ENCODE results near the gene PAK1. TPM values are rescaled to one million over a fixed set of nuclear protein-coding genes. Genes with fewer than 3 reads are reported as not detected.
A peak's percentile ranks its signal among the peaks of the same experiment; 100 is the strongest.

PAK1 gene
- total RNA-seq, 1 donor from 2014 or later: 83.2 TPM

- Mint-ChIP-seq H3K9me3 (no peaks in the 10 kb centered on the region), H3K27ac (no peak overlapping the region), H3K36me3 (peaks cover 28% of the 10 kb centered on the region), H3K27me3 (ENCODE audit: low read depth) (no peaks in the 10 kb centered on the region), H3K4me3 (no peak overlapping the region), H3K4me1 (peaks cover 5% of the 10 kb centered on the region)
- DNase-seq (ENCODE audit: low spot score in 2 of 2, unreplicated experiment in 2 of 2): no peak
- TF ChIP-seq CTCF (IDR thresholded peaks at IDR 0.05; ENCODE audit: unreplicated experiment): no peak
These were observed 99.3 kb downstream of the PAK1 start for GRCh38 chr11:77374611-77375031.

GRCh38 chr11:77374108-77374507 lies 99.8 kb downstream of the PAK1 start:
- Mint-ChIP-seq H3K4me1 (peaks cover 3% of the 10 kb centered on the region), H3K36me3 (peaks cover 26% of the 10 kb centered on the region), H3K27ac (no peak overlapping the region), H3K27me3 (ENCODE audit: low read depth) (no peaks in the 10 kb centered on the region), H3K9me3 (no peaks in the 10 kb centered on the region), H3K4me3 (no peak overlapping the region)
- DNase-seq (ENCODE audit: low spot score in 2 of 2, unreplicated experiment in 2 of 2): no peak
- TF ChIP-seq CTCF (IDR thresholded peaks at IDR 0.05; ENCODE audit: unreplicated experiment): no peak

GRCh38 chr11:77372726-77373125 lies 101.2 kb downstream of the PAK1 start:
- no peak overlapping the region for H3K4me3 Mint-ChIP-seq
- TF ChIP-seq CTCF (IDR thresholded peaks at IDR 0.05; ENCODE audit: unreplicated experiment): no peak
- H3K4me1 Mint-ChIP-seq: peaks cover 3% of the 10 kb centered on the region
- H3K9me3 Mint-ChIP-seq: no peaks in the 10 kb centered on the region
- peaks cover 29% of the 10 kb centered on the region for H3K36me3 Mint-ChIP-seq
- DNase-seq (ENCODE audit: low spot score in 2 of 2, unreplicated experiment in 2 of 2): no peak
- no peak overlapping the region for H3K27ac Mint-ChIP-seq
- H3K27me3 Mint-ChIP-seq (ENCODE audit: low read depth): no peaks in the 10 kb centered on the region

- Mint-ChIP-seq H3K9me3 (peaks cover 7% of the 10 kb centered on the region), H3K4me1 (peaks cover 3% of the 10 kb centered on the region), H3K36me3 (peaks cover 37% of the 10 kb centered on the region), H3K27me3 (ENCODE audit: low read depth) (no peaks in the 10 kb centered on the region), H3K27ac (no peak overlapping the region), H3K4me3 (no peak overlapping the region)
- TF ChIP-seq CTCF (IDR thresholded peaks at IDR 0.05; ENCODE audit: unreplicated experiment): no peak
- no peak for DNase-seq (ENCODE audit: low spot score in 2 of 2, unreplicated experiment in 2 of 2)
These were observed 102.2 kb downstream of the PAK1 start for GRCh38 chr11:77371646-77372045.

GRCh38 chr11:77370217-77370616 lies 103.7 kb downstream of the PAK1 start:
- peaks cover 3% of the 10 kb centered on the region for H3K4me1 Mint-ChIP-seq
- no peaks in the 10 kb centered on the region for H3K27me3 Mint-ChIP-seq (ENCODE audit: low read depth)
- H3K27ac Mint-ChIP-seq: no peak overlapping the region
- peaks cover 17% of the 10 kb centered on the region for H3K9me3 Mint-ChIP-seq
- H3K4me3 Mint-ChIP-seq: no peak overlapping the region
- DNase-seq (ENCODE audit: low spot score in 2 of 2, unreplicated experiment in 2 of 2): no peak
- TF ChIP-seq CTCF (IDR thresholded peaks at IDR 0.05; ENCODE audit: unreplicated experiment): no peak
- peaks cover 42% of the 10 kb centered on the region for H3K36me3 Mint-ChIP-seq

GRCh38 chr11:77361184-77361583 lies 112.7 kb downstream of the PAK1 start:
- no peaks in the 10 kb centered on the region for H3K27me3 Mint-ChIP-seq (ENCODE audit: low read depth)
- H3K36me3 Mint-ChIP-seq: peaks cover 56% of the 10 kb centered on the region
- peak overlapping the region; percentile 45 for H3K27ac Mint-ChIP-seq
- TF ChIP-seq CTCF (IDR thresholded peaks at IDR 0.05; ENCODE audit: unreplicated experiment): no peak
- no peak for DNase-seq (ENCODE audit: low spot score in 2 of 2, unreplicated experiment in 2 of 2)
- peaks cover 18% of the 10 kb centered on the region for H3K4me1 Mint-ChIP-seq
- no peak overlapping the region for H3K4me3 Mint-ChIP-seq
- peaks cover 35% of the 10 kb centered on the region for H3K9me3 Mint-ChIP-seq

All from mesothelial cell of epicardium (in vitro differentiated cells).